HCT116 (cell line): ENCODE data around the gene MBP. TPM values are rescaled to one million over a fixed set of nuclear protein-coding genes. Genes with fewer than 3 reads are reported as not detected.

Source experiments
- CBX3 ChIP-seq: IDR thresholded peaks from 2 replicates; pipeline ENCODE4 v1.6.1; 2012; ENCODE audit warnings: low read depth
- EZH2 ChIP-seq: fragments of 200-600 bp; sonication (generic); IDR thresholded peaks from 2 replicates; pipeline ENCODE4 v1.6.1; 2017; ENCODE audit warnings: antibody characterized with exemption, mixed run types
- POLR2A ChIP-seq: IDR thresholded peaks from 2 replicates; pipeline ENCODE4 v1.7.0; 2011; ENCODE audit warnings: borderline replicate concordance; ENCODE audit not compliant: insufficient read depth, insufficient read length; ENCODE audit errors: extremely low read depth
- POLR2AphosphoS5 ChIP-seq: IDR thresholded peaks from 2 replicates; pipeline ENCODE4 v1.6.1; 2011; ENCODE audit warnings: mild to moderate bottlenecking, low read depth, low read length, moderate library complexity
- SIN3A ChIP-seq: IDR thresholded peaks from 2 replicates; pipeline ENCODE4 v1.6.1; 2012; ENCODE audit warnings: low read depth
- total RNA-seq: library from RNA; stranded (reverse); gene quantifications from one replicate; pipeline ENCODE4 v1.2.1, GENCODE V29; 2021; ENCODE audit not compliant: unreplicated experiment
- TF ChIP-seq, protein P1 (sequence below), 3 experiments: fragments of 200-600 bp in 1 of 3; sonication (generic) in 1 of 3; IDR thresholded peaks in 2 of 3; conservative IDR thresholded peaks in 1 of 3; 2 replicates each; pipeline ENCODE4 v1.5.1; 2012 to 2017; ENCODE audit warnings: low read depth in 2 of 3, low read length in 2 of 3, antibody characterized with exemption in 1 of 3, borderline replicate concordance in 1 of 3, control low read depth in 1 of 3, mild to moderate bottlenecking in 1 of 3, mixed read lengths in 1 of 3, mixed run types in 1 of 3, moderate library complexity in 1 of 3; ENCODE audit not compliant: insufficient read depth in 1 of 3

MBP gene
- total RNA-seq, 1 experiment from 2014 or later: 34.9 TPM

DNA sequence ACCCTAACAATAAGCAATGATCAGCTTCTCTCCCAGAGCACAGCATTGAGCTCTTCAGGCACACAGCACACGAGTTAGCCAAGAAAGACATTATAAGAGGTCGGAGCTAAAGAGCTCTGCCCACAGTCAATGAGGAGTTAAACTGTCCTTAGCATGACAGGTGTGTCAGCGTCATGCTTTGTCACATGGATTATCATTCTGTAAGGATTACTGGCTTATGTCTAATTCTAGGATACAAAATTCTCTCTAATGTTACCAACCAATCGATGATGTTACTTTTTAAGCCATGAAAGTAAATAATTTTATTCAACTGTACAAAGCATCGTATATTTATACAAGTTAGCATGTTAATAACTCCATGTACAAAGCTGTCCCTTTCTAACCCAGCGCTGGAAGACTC, 201.4 kb downstream of the MBP start (continued):
- TF ChIP-seq, protein P1, sequence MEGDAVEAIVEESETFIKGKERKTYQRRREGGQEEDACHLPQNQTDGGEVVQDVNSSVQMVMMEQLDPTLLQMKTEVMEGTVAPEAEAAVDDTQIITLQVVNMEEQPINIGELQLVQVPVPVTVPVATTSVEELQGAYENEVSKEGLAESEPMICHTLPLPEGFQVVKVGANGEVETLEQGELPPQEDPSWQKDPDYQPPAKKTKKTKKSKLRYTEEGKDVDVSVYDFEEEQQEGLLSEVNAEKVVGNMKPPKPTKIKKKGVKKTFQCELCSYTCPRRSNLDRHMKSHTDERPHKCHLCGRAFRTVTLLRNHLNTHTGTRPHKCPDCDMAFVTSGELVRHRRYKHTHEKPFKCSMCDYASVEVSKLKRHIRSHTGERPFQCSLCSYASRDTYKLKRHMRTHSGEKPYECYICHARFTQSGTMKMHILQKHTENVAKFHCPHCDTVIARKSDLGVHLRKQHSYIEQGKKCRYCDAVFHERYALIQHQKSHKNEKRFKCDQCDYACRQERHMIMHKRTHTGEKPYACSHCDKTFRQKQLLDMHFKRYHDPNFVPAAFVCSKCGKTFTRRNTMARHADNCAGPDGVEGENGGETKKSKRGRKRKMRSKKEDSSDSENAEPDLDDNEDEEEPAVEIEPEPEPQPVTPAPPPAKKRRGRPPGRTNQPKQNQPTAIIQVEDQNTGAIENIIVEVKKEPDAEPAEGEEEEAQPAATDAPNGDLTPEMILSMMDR (IDR thresholded peaks at IDR 0.05 in 2 of 3, conservative IDR thresholded peaks at IDR 0.05 in 1 of 3; ENCODE audit: borderline replicate concordance in 1 of 3, insufficient read depth in 1 of 3, low read depth in 2 of 3, low read length in 2 of 3): no peak
- TF ChIP-seq CBX3 (no peak), EZH2 (no peak), POLR2A (no peak), POLR2AphosphoS5 (no peak), SIN3A (no peak)

Other genes starting within 250 kb of the MBP start
- not detected for gene GALR1, start 117.1 kb upstream of the MBP start, total RNA-seq